IMR-90 (cell line): ENCODE data around the gene H6PD. TPM values are rescaled to one million over a fixed set of nuclear protein-coding genes. Genes with fewer than 3 reads are reported as not detected.

Experiments used
- ATAC-seq: fragments of 200-7000 bp; cut with Tn5 transposase; 2 replicates; pipeline ENCODE4 v1.9.1; 2020; ENCODE audit warnings: low read depth, mild to moderate bottlenecking, moderate library complexity
- BruUV-seq: library from RNA; stranded (reverse); fragments of 400-500 nt; replicated peaks from 2 replicates; lab custom pipeline; 2021; lab: Mats Ljungman, UMichigan
- CTCF ChIA-PET: fragments of 300-600 bp; formaldehyde crosslinking; extraction: SDS; loops from one replicate; lab custom pipeline; 2021; ENCODE audit warnings: antibody characterized with exemption; lab: Yijun Ruan, JAX
- POLR2A ChIA-PET: fragments of 300-600 bp; sonication (Branson Sonifier 250); formaldehyde crosslinking; loops from one replicate; lab custom pipeline; 2022; ENCODE audit warnings: antibody characterized with exemption; ENCODE audit not compliant: unreplicated experiment; lab: Charles Lee
- DNase-seq: peaks from one replicate; pipeline ENCODE4 v3.0.0; 2013
- H2AFZ ChIP-seq: replicated peaks from 2 replicates; pipeline ENCODE3; 2013; ENCODE audit warnings: low read length, mild to moderate bottlenecking; ENCODE audit not compliant: poor library complexity
- H2AK5ac ChIP-seq: 2 replicates; pipeline ENCODE4 v1.6.1; 2013; ENCODE audit warnings: low read depth, low read length, inconsistent platforms
- H2AK9ac ChIP-seq: replicated peaks from 2 replicates; pipeline ENCODE3; 2013; ENCODE audit warnings: mild to moderate bottlenecking, low read depth, low read length, moderate library complexity; ENCODE audit not compliant: poor library complexity
- H2BK120ac ChIP-seq: 2 replicates; pipeline ENCODE4 v1.6.1; 2013; ENCODE audit warnings: low read depth, low read length, inconsistent platforms
- H2BK15ac ChIP-seq: 3 replicates; pipeline ENCODE4 v1.6.1; 2013; ENCODE audit warnings: low read depth, low read length, inconsistent platforms
- H2BK20ac ChIP-seq: 2 replicates; pipeline ENCODE4 v1.6.1; 2013; ENCODE audit warnings: low read depth, mild to moderate bottlenecking, inconsistent platforms, low read length, moderate library complexity
- H2BK5ac ChIP-seq: 2 replicates; pipeline ENCODE4 v1.6.1; 2013; ENCODE audit warnings: mild to moderate bottlenecking, low read depth, low read length, inconsistent platforms; ENCODE audit not compliant: poor library complexity, severe bottlenecking
- H3K14ac ChIP-seq: replicated peaks from 2 replicates; pipeline ENCODE4 v1.6.1; 2013; ENCODE audit warnings: low read depth, low read length, inconsistent platforms
- H3K18ac ChIP-seq: 2 replicates; pipeline ENCODE4 v1.6.1; 2013; ENCODE audit warnings: low read depth, low read length, control low read depth
- H3K23ac ChIP-seq: 2 replicates; pipeline ENCODE4 v1.6.1; 2013; ENCODE audit warnings: low read depth, low read length, inconsistent platforms
- H3K27ac ChIP-seq: 2 replicates; pipeline ENCODE4 v1.5.1; 2013; ENCODE audit warnings: mild to moderate bottlenecking, control low read depth, low read length; ENCODE audit not compliant: insufficient read depth
- H3K27me3 ChIP-seq: 2 replicates; pipeline ENCODE4 v1.6.1; 2013; ENCODE audit warnings: low read length; ENCODE audit not compliant: control insufficient read depth, insufficient read depth
- H3K36me3 ChIP-seq: 2 replicates; pipeline ENCODE4 v1.6.1; 2013; ENCODE audit warnings: low read length, mixed read lengths; ENCODE audit not compliant: control insufficient read depth, insufficient read depth
- H3K4ac ChIP-seq: 2 replicates; pipeline ENCODE4 v1.6.1; 2013; ENCODE audit warnings: low read depth, low read length, inconsistent platforms
- H3K4me1 ChIP-seq: 2 replicates; pipeline ENCODE4 v1.6.1; 2013; ENCODE audit warnings: low read length, mixed read lengths; ENCODE audit not compliant: control insufficient read depth, insufficient read depth
- H3K4me2 ChIP-seq: 2 replicates; pipeline ENCODE4 v1.6.1; 2013; ENCODE audit warnings: low read depth, mild to moderate bottlenecking, control low read depth, low read length, moderate library complexity
- H3K4me3 ChIP-seq: 2 replicates; pipeline ENCODE4 v1.5.1; 2013; ENCODE audit warnings: low read depth, mild to moderate bottlenecking, control low read depth, low read length, moderate library complexity; ENCODE audit not compliant: insufficient read depth
- H3K56ac ChIP-seq: 2 replicates; pipeline ENCODE4 v1.6.1; 2013; ENCODE audit warnings: low read length, inconsistent platforms; ENCODE audit not compliant: insufficient read depth; ENCODE audit errors: extremely low read depth
- H3K79me1 ChIP-seq, 2 experiments: 2 replicates each; pipeline ENCODE4 v1.6.1; 2013; ENCODE audit warnings: low read length in 2 of 2, inconsistent platforms in 1 of 2, low read depth in 1 of 2
- H3K9ac ChIP-seq: 2 replicates; pipeline ENCODE4 v1.6.1; 2013; ENCODE audit warnings: low read depth, low read length, control low read depth
- H3K9me1 ChIP-seq: 2 replicates; pipeline ENCODE4 v1.6.1; 2013; ENCODE audit warnings: low read length, inconsistent platforms; ENCODE audit not compliant: insufficient read depth
- H3K9me3 ChIP-seq: 2 replicates; pipeline ENCODE4 v1.6.1; 2013; ENCODE audit warnings: low read length; ENCODE audit not compliant: control insufficient read depth, insufficient read depth
- H4K20me1 ChIP-seq: 2 replicates; pipeline ENCODE4 v1.6.1; 2013; ENCODE audit warnings: low read length, inconsistent platforms; ENCODE audit not compliant: insufficient read depth
- H4K5ac ChIP-seq: 2 replicates; pipeline ENCODE4 v1.6.1; 2013; ENCODE audit warnings: mild to moderate bottlenecking, low read depth, low read length, control low read depth
- H4K8ac ChIP-seq, 2 experiments: 2 replicates each; pipeline ENCODE4 v1.6.1; 2013; ENCODE audit warnings: low read depth in 2 of 2, low read length in 2 of 2, control low read depth in 1 of 2, inconsistent platforms in 1 of 2
- H4K91ac ChIP-seq: 2 replicates; pipeline ENCODE4 v1.6.1; 2013; ENCODE audit warnings: low read depth, low read length, inconsistent platforms; ENCODE audit not compliant: insufficient read depth
- CTCF ChIP-seq: conservative IDR thresholded peaks from 2 replicates; pipeline ENCODE4 v1.5.1; 2012; ENCODE audit warnings: mild to moderate bottlenecking, low read depth, low read length, improper control_type of control experiment
- MAFK ChIP-seq: IDR thresholded peaks from 2 replicates; pipeline ENCODE4 v1.6.1; 2012; ENCODE audit warnings: low read depth, low read length, improper control_type of control experiment
- MXI1 ChIP-seq: IDR thresholded peaks from 2 replicates; pipeline ENCODE4 v1.6.1; 2012; ENCODE audit warnings: low read depth, mild to moderate bottlenecking, low read length, moderate library complexity, borderline replicate concordance
- NFE2L2 ChIP-seq: fragments of 150-350 bp; IDR thresholded peaks from 2 replicates; pipeline ENCODE4 v1.6.1; 2016; ENCODE audit warnings: low read depth, mild to moderate bottlenecking, low read length
- RAD21 ChIP-seq: IDR thresholded peaks from 2 replicates; pipeline ENCODE4 v1.6.1; 2012; ENCODE audit warnings: low read length, improper control_type of control experiment
- RFX5 ChIP-seq: IDR thresholded peaks from 2 replicates; pipeline ENCODE4 v1.8.0; 2012; ENCODE audit warnings: low read depth, mild to moderate bottlenecking, low read length, moderate library complexity
- WGBS, 2 experiments: methylation state at CpG; one replicate each; pipeline versions ENCODE4 v1.1.5 to v1.1.7; 2013; ENCODE audit warnings: missing lambda C conversion rate in 2 of 2; ENCODE audit not compliant: insufficient read length in 1 of 2; ENCODE audit errors: extremely low coverage in 2 of 2; 5-methylcytosine and 5-hydroxymethylcytosine counted together
- dilution Hi-C: fragments of 300-500 bp; cut with HindIII; formaldehyde crosslinking; loops from one replicate; pipeline ENCODE4 v1.14.3; 2018; ENCODE audit warnings: low sequenced_read_pairs; ENCODE audit not compliant: unreplicated experiment
- in situ Hi-C: fragments of 300-500 bp; cut with MboI; formaldehyde crosslinking; loops from 3 replicates; pipeline ENCODE4 v1.14.3; 2019; ENCODE audit warnings: low sequenced_read_pairs, inconsistent platforms, mixed read lengths
- intact Hi-C: fragments of 100-400 bp; cut with micrococcal nuclease; formaldehyde crosslinking; loops from 2 replicates; pipeline ENCODE4 v1.10.0; 2022
- polyA plus RNA-seq, 3 experiments: library from polyadenylated mRNA; depleted of rRNA; stranded (reverse); fragments of >200 nt; gene quantifications; 2 replicates each; pipeline ENCODE4 v1.2.3, GENCODE V29; 2012; ENCODE audit warnings: low replicate concordance in 1 of 3
- total RNA-seq: library from RNA; depleted of rRNA; stranded (reverse); fragments of >200 nt; gene quantifications from 2 replicates; pipeline ENCODE4 v1.2.3, GENCODE V29; 2012

Gene H6PD
- total and polyA plus RNA-seq, 2 of the 4 experiments (the other 2 are of a cell fraction) = 9.3 to 22.1 TPM

- H4K20me1 ChIP-seq = no peaks in the 10 kb centered on the region
- H2AFZ ChIP-seq = no peak overlapping the region
- H3K36me3 ChIP-seq = peaks cover 13% of the 10 kb centered on the region; the same call in 1 of the 2 replicates
- ATAC-seq (no peak), DNase-seq (no peak)
- H2BK5ac ChIP-seq = no peak overlapping the region
- H3K9me3 ChIP-seq = no peaks in the 10 kb centered on the region
- no peak overlapping the region for H4K5ac ChIP-seq
- intact Hi-C loops (no loop called here), dilution Hi-C loops (no loop called here), in situ Hi-C loops (no loop called here)
- no peak overlapping the region for H3K14ac ChIP-seq
- no peak overlapping the region for H4K91ac ChIP-seq
- no peak overlapping the region for H3K56ac ChIP-seq
- ChIA-PET CTCF (no interaction called here), POLR2A (no interaction called here)
- peak overlapping the region; percentile 2; the same call in 1 of the 2 replicates for H3K4me2 ChIP-seq
- no peak overlapping the region for H2AK9ac ChIP-seq
- BruUV-seq = no TSS peak
- H3K9ac ChIP-seq = no peak overlapping the region
- H3K27ac ChIP-seq = no peak overlapping the region; the same call in 1 of the 2 replicates
- H2BK120ac ChIP-seq = no peak overlapping the region
- no peak overlapping the region for H3K4me3 ChIP-seq
- H3K4ac ChIP-seq = no peak overlapping the region
- H3K9me1 ChIP-seq = peaks cover 24% of the 10 kb centered on the region
- peaks cover 23% of the 10 kb centered on the region for H3K4me1 ChIP-seq
- no peak overlapping the region for H4K8ac ChIP-seq
- peaks cover 15 to 71% of the 10 kb centered on the region in 2 experiments for H3K79me1 ChIP-seq
- WGBS, 2 experiments = 100% methylated on average over 2 of the region's 10 CpGs; no CpG with 5 or more reads in 1 of the 2 experiments
- no peaks in the 10 kb centered on the region for H3K27me3 ChIP-seq
- no peak overlapping the region; the same call in 1 of the 2 replicates for H3K18ac ChIP-seq
- no peak overlapping the region for H2BK15ac ChIP-seq
- H2AK5ac ChIP-seq = 0 out of 2 replicates have a peak overlapping the region, but pooled peaks have one; percentile 21
- H2BK20ac ChIP-seq = no peak overlapping the region
- no peak for TF ChIP-seq NFE2L2
- no peak for TF ChIP-seq RFX5
- TF ChIP-seq MXI1 = no peak
- TF ChIP-seq RAD21 = no peak
- no peak for TF ChIP-seq CTCF
- no peak for TF ChIP-seq MAFK
- no peak overlapping the region for H3K23ac ChIP-seq
Observed at GRCh38 chr1:9241891-9242290, 7.3 kb downstream of the H6PD start.
